PC-9 (cell line): ENCODE measurements around the gene STX5.

Source experiments
- EZH2 ChIP-seq: fragments of 200-600 bp; sonication (generic); IDR thresholded peaks from 2 replicates; pipeline ENCODE4 v1.8.0; 2017; ENCODE audit warnings: antibody characterized with exemption, low read depth
- TF ChIP-seq, protein P1 (sequence below): fragments of 200-600 bp; sonication (generic); conservative IDR thresholded peaks from 2 replicates; pipeline ENCODE4 v1.6.1; 2017; ENCODE audit warnings: mixed run types, antibody characterized with exemption, mild to moderate bottlenecking, moderate library complexity

DNA sequence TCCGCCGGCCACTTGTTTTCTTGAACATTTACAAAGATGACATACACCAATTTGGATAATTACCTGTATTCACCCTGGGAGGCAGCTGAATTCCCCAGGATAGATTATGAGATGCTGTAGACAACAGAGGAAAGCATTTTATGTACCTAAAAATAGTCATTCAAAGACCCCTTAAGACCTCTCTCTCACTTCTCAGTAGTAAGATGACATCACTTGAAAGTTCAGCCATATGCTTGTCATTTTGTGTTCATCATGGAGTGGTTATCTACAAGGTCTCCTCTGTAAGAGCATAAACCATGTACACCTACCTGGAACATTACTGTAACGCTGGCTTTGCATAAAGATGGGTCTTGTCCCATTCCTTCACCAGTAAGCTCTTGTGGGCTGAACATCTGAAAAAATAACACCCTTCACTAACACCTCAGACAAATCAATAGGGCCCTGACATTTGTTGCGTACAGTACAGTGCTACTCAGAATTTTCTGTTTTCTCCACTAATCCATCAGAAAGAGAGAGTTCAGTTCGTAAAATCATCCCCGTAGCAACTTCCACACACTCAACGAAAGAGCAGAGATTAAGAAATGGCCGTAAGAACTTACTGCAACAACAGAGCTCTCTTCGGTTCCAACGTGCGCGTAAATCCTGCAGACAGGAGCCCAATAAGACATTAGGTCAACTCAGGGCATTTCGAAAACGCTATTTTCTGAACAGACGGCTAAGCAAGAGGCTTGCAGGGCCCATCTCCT is 23.1 kb upstream of the STX5 start:
- TF ChIP-seq, protein P1, sequence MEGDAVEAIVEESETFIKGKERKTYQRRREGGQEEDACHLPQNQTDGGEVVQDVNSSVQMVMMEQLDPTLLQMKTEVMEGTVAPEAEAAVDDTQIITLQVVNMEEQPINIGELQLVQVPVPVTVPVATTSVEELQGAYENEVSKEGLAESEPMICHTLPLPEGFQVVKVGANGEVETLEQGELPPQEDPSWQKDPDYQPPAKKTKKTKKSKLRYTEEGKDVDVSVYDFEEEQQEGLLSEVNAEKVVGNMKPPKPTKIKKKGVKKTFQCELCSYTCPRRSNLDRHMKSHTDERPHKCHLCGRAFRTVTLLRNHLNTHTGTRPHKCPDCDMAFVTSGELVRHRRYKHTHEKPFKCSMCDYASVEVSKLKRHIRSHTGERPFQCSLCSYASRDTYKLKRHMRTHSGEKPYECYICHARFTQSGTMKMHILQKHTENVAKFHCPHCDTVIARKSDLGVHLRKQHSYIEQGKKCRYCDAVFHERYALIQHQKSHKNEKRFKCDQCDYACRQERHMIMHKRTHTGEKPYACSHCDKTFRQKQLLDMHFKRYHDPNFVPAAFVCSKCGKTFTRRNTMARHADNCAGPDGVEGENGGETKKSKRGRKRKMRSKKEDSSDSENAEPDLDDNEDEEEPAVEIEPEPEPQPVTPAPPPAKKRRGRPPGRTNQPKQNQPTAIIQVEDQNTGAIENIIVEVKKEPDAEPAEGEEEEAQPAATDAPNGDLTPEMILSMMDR, result no peak
- no peak for TF ChIP-seq EZH2
